Progenitor cell of endocrine pancreas (in vitro differentiated cells): ENCODE measurements around the gene NAP1L5. TPM values are rescaled to one million over a fixed set of nuclear protein-coding genes. Genes with fewer than 3 reads are reported as not detected.

ENCODE experiments used
- DNase-seq: peaks from one replicate; pipeline ENCODE4 v3.0.0; 2021; ENCODE audit warnings: low spot score; ENCODE audit not compliant: unreplicated experiment
- H3K27ac Mint-ChIP-seq: 2 replicates; pipeline ENCODE4 v1.8.0; 2021; ENCODE audit warnings: mild to moderate bottlenecking, moderate library complexity, mixed read lengths
- H3K27me3 Mint-ChIP-seq: 2 replicates; pipeline ENCODE4 v1.8.0; 2021; ENCODE audit warnings: mixed read lengths
- H3K36me3 Mint-ChIP-seq: 2 replicates; pipeline ENCODE4 v1.8.0; 2022; ENCODE audit warnings: mixed read lengths; ENCODE audit not compliant: insufficient read depth
- H3K4me1 Mint-ChIP-seq: 2 replicates; pipeline ENCODE4 v1.8.0; 2021; ENCODE audit warnings: low read depth, mixed read lengths
- H3K4me3 Mint-ChIP-seq: 2 replicates; pipeline ENCODE4 v1.8.0; 2021; ENCODE audit warnings: low read depth, mild to moderate bottlenecking, moderate library complexity, mixed read lengths
- H3K9me3 Mint-ChIP-seq: 2 replicates; pipeline ENCODE4 v1.8.0; 2021; ENCODE audit warnings: low read depth, mixed read lengths
- total RNA-seq: library from RNA; stranded (reverse); gene quantifications from 2 replicates; pipeline ENCODE4 v1.2.1, GENCODE V29; 2021
- TF ChIP-seq, protein P1 (sequence below): fragments of 200-600 bp; sonication (generic); IDR thresholded peaks from one replicate; pipeline ENCODE4 v1.5.0; 2021; ENCODE audit warnings: antibody characterized with exemption, mild to moderate bottlenecking; ENCODE audit not compliant: unreplicated experiment

NAP1L5 gene
- total RNA-seq, 1 donor from 2014 or later, result 3.9 TPM

DNA sequence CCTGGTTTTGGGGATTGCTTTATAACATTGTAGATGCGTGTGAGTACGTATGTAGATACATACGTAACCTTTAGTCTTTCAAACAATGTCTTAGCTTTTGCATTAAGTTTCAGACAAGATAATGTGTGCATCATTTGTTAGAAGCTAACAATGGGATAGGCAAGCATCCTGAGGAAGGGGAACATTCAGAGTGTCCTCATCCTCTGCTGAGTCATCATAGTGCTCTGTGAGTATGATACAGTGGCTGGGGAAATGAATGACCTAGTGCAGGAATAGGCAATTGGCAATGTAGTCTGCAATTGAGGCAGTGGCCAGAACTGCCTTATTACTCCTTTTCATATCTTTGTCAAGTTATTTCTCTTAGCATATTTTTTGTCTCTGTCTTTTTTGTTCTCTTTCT lies 7.3 kb downstream of the NAP1L5 start:
- no peak overlapping the region for H3K27ac Mint-ChIP-seq
- H3K27me3 Mint-ChIP-seq, result no peaks in the 10 kb centered on the region
- TF ChIP-seq, protein P1, sequence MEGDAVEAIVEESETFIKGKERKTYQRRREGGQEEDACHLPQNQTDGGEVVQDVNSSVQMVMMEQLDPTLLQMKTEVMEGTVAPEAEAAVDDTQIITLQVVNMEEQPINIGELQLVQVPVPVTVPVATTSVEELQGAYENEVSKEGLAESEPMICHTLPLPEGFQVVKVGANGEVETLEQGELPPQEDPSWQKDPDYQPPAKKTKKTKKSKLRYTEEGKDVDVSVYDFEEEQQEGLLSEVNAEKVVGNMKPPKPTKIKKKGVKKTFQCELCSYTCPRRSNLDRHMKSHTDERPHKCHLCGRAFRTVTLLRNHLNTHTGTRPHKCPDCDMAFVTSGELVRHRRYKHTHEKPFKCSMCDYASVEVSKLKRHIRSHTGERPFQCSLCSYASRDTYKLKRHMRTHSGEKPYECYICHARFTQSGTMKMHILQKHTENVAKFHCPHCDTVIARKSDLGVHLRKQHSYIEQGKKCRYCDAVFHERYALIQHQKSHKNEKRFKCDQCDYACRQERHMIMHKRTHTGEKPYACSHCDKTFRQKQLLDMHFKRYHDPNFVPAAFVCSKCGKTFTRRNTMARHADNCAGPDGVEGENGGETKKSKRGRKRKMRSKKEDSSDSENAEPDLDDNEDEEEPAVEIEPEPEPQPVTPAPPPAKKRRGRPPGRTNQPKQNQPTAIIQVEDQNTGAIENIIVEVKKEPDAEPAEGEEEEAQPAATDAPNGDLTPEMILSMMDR, result no peak
- DNase-seq, result no peak
- H3K4me3 Mint-ChIP-seq, result no peak overlapping the region
- no peaks in the 10 kb centered on the region for H3K9me3 Mint-ChIP-seq
- H3K4me1 Mint-ChIP-seq, result peaks cover 1% of the 10 kb centered on the region
- H3K36me3 Mint-ChIP-seq, result peaks cover 2% of the 10 kb centered on the region

DNA sequence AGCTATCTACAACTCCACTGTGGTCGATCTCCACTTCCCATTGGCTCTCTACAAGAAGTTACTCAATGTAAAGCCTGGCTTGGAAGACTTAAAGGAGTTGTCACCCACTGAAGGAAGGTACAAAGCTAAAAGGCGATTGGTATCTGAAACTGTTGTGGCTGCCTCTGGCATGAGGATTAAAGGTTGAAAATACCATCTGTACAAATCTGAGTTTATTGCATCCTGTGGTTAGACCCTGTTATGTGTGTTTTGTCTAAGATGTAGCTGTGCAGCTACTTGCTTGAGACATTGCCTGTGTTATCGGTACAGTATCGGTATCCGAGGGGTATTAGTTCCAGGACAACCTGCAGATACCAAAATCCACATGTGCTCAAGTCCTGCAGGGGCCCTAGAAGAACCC lies 16.4 kb downstream of the NAP1L5 start:
- no peak overlapping the region for H3K27ac Mint-ChIP-seq
- H3K36me3 Mint-ChIP-seq, result peaks cover 20% of the 10 kb centered on the region
- H3K4me3 Mint-ChIP-seq, result no peak overlapping the region
- no peaks in the 10 kb centered on the region for H3K27me3 Mint-ChIP-seq
- DNase-seq, result no peak
- no peaks in the 10 kb centered on the region for H3K4me1 Mint-ChIP-seq
- peaks cover 7% of the 10 kb centered on the region for H3K9me3 Mint-ChIP-seq
- TF ChIP-seq, protein P1, result no peak

DNA sequence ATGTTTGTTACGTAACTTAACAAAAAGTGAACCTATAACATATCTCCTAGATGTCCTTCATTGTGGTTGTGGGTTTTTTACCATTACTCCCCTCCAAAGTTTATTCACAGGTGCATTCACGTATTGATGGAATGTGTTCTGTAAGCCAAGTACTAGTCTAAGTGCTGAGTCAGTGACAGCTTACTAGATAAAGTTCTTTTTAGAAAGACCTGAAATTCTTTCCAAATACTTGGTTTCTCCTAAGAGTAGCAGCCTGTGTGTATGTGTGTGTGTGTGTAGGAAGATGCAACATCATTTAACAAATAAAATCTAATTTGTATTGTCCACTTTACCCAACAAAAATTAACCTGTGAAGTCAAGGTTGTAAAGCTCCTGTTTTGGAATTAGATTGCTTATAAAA lies 22.1 kb downstream of the NAP1L5 start:
- no peak for DNase-seq
- Mint-ChIP-seq H3K27me3 (no peaks in the 10 kb centered on the region), H3K4me3 (no peak overlapping the region), H3K4me1 (peaks cover 8% of the 10 kb centered on the region), H3K36me3 (peaks cover 2% of the 10 kb centered on the region), H3K9me3 (no peaks in the 10 kb centered on the region), H3K27ac (no peak overlapping the region)
- TF ChIP-seq, protein P1, result no peak

DNA sequence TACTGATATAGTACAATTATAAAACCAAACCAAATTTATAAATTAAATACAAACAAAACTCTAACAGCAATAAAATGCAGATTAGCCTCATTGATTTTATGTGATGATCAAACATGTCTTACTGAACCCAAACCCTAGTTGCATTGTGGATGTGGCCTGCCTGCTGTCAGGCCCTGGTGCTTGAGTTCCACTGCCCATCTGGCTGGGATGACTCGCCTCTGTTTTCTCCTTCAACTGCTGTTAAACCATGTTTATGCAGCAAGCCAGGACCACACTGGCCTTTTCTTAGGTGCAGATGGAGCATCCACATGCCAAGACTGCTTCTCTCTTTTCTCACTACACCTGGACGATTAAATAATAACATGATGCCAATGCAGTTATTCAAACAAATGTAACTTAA lies 22.6 kb downstream of the NAP1L5 start:
- Mint-ChIP-seq H3K27ac (no peak overlapping the region), H3K9me3 (no peaks in the 10 kb centered on the region), H3K4me3 (no peak overlapping the region), H3K4me1 (peaks cover 8% of the 10 kb centered on the region), H3K27me3 (no peaks in the 10 kb centered on the region), H3K36me3 (peaks cover 2% of the 10 kb centered on the region)
- no peak for DNase-seq
- TF ChIP-seq, protein P1, result no peak

DNA sequence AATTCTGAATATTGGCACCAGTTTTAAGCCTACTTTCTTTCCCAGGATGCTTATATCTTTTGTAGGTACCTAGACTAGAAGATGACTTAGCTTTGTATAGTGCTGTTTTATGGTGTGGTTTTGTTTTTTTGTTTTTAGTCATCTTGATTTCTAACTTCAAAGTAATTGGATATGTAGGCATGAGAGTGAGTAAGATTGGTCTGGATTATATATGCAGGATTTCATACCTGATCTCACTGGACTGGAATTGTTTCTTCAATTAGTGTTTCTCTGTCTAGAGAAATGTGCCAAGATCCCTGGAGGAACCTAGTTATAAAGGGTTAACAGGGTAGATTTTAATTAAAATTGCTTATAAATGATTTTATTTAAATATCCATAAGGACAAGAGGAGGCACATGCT lies 23.1 kb downstream of the NAP1L5 start:
- H3K27ac Mint-ChIP-seq, result no peak overlapping the region
- H3K4me3 Mint-ChIP-seq, result no peak overlapping the region

More for the DNA sequence above, 23.1 kb downstream of the NAP1L5 start:
- no peak for DNase-seq
- H3K27me3 Mint-ChIP-seq, result no peaks in the 10 kb centered on the region
- H3K9me3 Mint-ChIP-seq, result no peaks in the 10 kb centered on the region
- TF ChIP-seq, protein P1, result no peak
- H3K36me3 Mint-ChIP-seq, result no peaks in the 10 kb centered on the region
- H3K4me1 Mint-ChIP-seq, result peaks cover 8% of the 10 kb centered on the region
